CD14-positive monocyte (primary cell): ENCODE measurements around the gene ZBP1. TPM values are rescaled to one million over a fixed set of nuclear protein-coding genes. Genes with fewer than 3 reads are reported as not detected.
A peak's percentile ranks its signal among the peaks of the same experiment; 100 is the strongest.

Experiments used
- DNase-seq, 3 donors: peaks; one replicate each; pipeline ENCODE4 v3.0.0-alpha.2; 2011 to 2022
- H2AFZ ChIP-seq: 2 replicates; pipeline ENCODE4 v1.6.0; 2012; ENCODE audit warnings: mild to moderate bottlenecking, low read depth, low read length, inconsistent platforms; ENCODE audit not compliant: insufficient read depth, poor library complexity, severe bottlenecking
- H3K27ac ChIP-seq, 2 donors: 1 replicate in 1 of 2; 2 replicates in 1 of 2; pipeline ENCODE4 v1.5.1; 2012 to 2013; ENCODE audit warnings: low read length in 2 of 2, control low read depth in 1 of 2, inconsistent platforms in 1 of 2, low read depth in 1 of 2, mild to moderate bottlenecking in 1 of 2
- H3K27me3 ChIP-seq, 2 donors: one replicate each; pipeline versions ENCODE4 v1.6.0 to v1.6.1; 2011 to 2013; ENCODE audit warnings: low read length in 2 of 2; ENCODE audit not compliant: control insufficient read depth in 2 of 2, insufficient read depth in 2 of 2
- H3K36me3 ChIP-seq, 2 donors: replicated peaks in 1 of 2; 1 replicate in 1 of 2; 2 replicates in 1 of 2; pipeline versions ENCODE4 v1.5.1 to v1.6.1; 2012 to 2013; ENCODE audit warnings: low read length in 2 of 2, control low read depth in 1 of 2, inconsistent platforms in 1 of 2, mild to moderate bottlenecking in 1 of 2; ENCODE audit not compliant: insufficient read depth in 2 of 2, control insufficient read depth in 1 of 2
- H3K4me1 ChIP-seq, 2 donors: 1 replicate in 1 of 2; 2 replicates in 1 of 2; pipeline versions ENCODE4 v1.5.1 to v1.6.1; 2012 to 2013; ENCODE audit warnings: low read length in 2 of 2, control low read depth in 1 of 2, inconsistent platforms in 1 of 2, mild to moderate bottlenecking in 1 of 2, moderate library complexity in 1 of 2; ENCODE audit not compliant: insufficient read depth in 2 of 2, control insufficient read depth in 1 of 2
- H3K4me2 ChIP-seq: replicated peaks from 2 replicates; pipeline ENCODE3; 2012; ENCODE audit warnings: low read length, moderate library complexity, mild to moderate bottlenecking; ENCODE audit not compliant: poor library complexity, severe bottlenecking; ENCODE audit errors: extremely low read depth
- H3K4me3 ChIP-seq, 3 experiments: fragments of 200-600 bp in 1 of 3; sonication (generic) in 1 of 3; replicated peaks in 1 of 3; 1 replicate in 2 of 3; 2 replicates in 1 of 3; pipeline ENCODE4 v1.5.1; 2011 to 2013; ENCODE audit warnings: low read length in 3 of 3, mild to moderate bottlenecking in 3 of 3, control low read depth in 2 of 3, low read depth in 2 of 3, inconsistent platforms in 1 of 3, moderate library complexity in 1 of 3
- H3K79me2 ChIP-seq: 2 replicates; pipeline ENCODE4 v1.6.0; 2012; ENCODE audit warnings: mild to moderate bottlenecking, control low read depth, inconsistent platforms, low read length, moderate library complexity; ENCODE audit not compliant: insufficient read depth
- H3K9ac ChIP-seq: 2 replicates; pipeline ENCODE4 v1.6.0; 2017; ENCODE audit warnings: low read length, mild to moderate bottlenecking; ENCODE audit not compliant: insufficient read depth, poor library complexity, severe bottlenecking
- H3K9me3 ChIP-seq, 2 donors: replicated peaks in 1 of 2; 1 replicate in 1 of 2; 2 replicates in 1 of 2; pipeline versions ENCODE4 v1.5.1 to v1.6.1; 2012 to 2013; ENCODE audit warnings: low read length in 2 of 2, control low read depth in 1 of 2; ENCODE audit not compliant: control insufficient read depth in 1 of 2, insufficient read depth in 1 of 2
- H4K20me1 ChIP-seq: 2 replicates; pipeline ENCODE4 v1.6.0; 2012; ENCODE audit warnings: mild to moderate bottlenecking, low read length, control low read depth, moderate library complexity; ENCODE audit not compliant: insufficient read depth
- H3K27ac Mint-ChIP-seq, 7 donors: one replicate each; pipeline ENCODE4 v1.8.0; 2020; ENCODE audit warnings: mild to moderate bottlenecking in 7 of 7, mixed read lengths in 7 of 7, moderate library complexity in 6 of 7, inconsistent platforms in 2 of 7
- H3K27me3 Mint-ChIP-seq, 3 donors: one replicate each; pipeline ENCODE4 v1.8.0; 2021 to 2022; ENCODE audit warnings: low read depth in 3 of 3, mild to moderate bottlenecking in 3 of 3, mixed read lengths in 3 of 3, moderate library complexity in 3 of 3, inconsistent platforms in 1 of 3
- H3K36me3 Mint-ChIP-seq, 2 donors: one replicate each; pipeline ENCODE4 v1.8.0; 2020; ENCODE audit warnings: mixed read lengths in 2 of 2, inconsistent platforms in 1 of 2, mild to moderate bottlenecking in 1 of 2
- H3K4me1 Mint-ChIP-seq: one replicate; pipeline ENCODE4 v1.8.0; 2020; ENCODE audit warnings: mild to moderate bottlenecking, mixed read lengths
- H3K4me3 Mint-ChIP-seq, 2 donors: one replicate each; pipeline ENCODE4 v1.8.0; 2020; ENCODE audit warnings: mild to moderate bottlenecking in 2 of 2, mixed read lengths in 2 of 2, moderate library complexity in 1 of 2
- H3K9me3 Mint-ChIP-seq, 7 donors: one replicate each; pipeline ENCODE4 v1.8.0; 2020 to 2022; ENCODE audit warnings: mixed read lengths in 7 of 7, mild to moderate bottlenecking in 6 of 7, moderate library complexity in 6 of 7, inconsistent platforms in 2 of 7
- WGBS: methylation state at CpG from one replicate; pipeline ENCODE4 v1.1.5; 2013; ENCODE audit warnings: missing lambda C conversion rate; ENCODE audit not compliant: insufficient coverage; 5-methylcytosine and 5-hydroxymethylcytosine counted together
- intact Hi-C, 2 donors: fragments of 100-400 bp; cut with micrococcal nuclease; formaldehyde crosslinking; loops; one replicate each; pipeline versions ENCODE4 v1.15.0 to v1.15.1; 2023
- polyA plus RNA-seq, 3 donors: library from polyadenylated mRNA; depleted of rRNA in 1 of 3; unstranded in 2 of 3; stranded (reverse) in 1 of 3; fragments of 300-500 nt in 2 of 3; fragments of >200 nt in 1 of 3; fragmentation: Illumina TruSeq in 2 of 3; gene quantifications; 1 replicate in 2 of 3; 2 replicates in 1 of 3; pipeline ENCODE4 v1.2.3, GENCODE V29; 2012 to 2021
- TF ChIP-seq, protein P1 (sequence below): fragments of 200-600 bp; IDR thresholded peaks from one replicate; pipeline ENCODE4 v1.8.0; 2022; ENCODE audit warnings: antibody characterized with exemption, mild to moderate bottlenecking

Gene ZBP1
- polyA plus RNA-seq, 3 donors = 2.8 to 25.9 (median 3.0) TPM

DNA sequence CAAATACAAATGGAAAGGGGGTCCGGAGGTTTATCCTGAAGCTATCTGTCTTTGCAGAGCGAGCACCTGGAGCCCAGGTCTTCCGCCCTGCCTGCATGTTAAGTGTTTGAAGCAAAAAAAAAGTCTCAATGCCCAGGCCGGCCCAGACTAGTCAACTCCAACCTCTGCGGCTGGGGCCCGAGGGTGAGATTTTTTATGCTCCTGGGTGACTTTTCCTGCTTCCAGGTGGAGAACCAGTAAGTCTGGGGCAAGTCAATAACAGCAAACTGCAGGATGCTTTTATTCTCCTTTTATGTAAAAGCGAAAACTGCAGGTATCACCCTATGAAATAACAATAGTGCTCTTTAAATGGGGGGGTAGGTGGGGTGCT lies 2.0 kb upstream of the ZBP1 start:
- peaks cover 21 to 24% of the 10 kb centered on the region in 2 donors for H3K36me3 Mint-ChIP-seq
- peaks cover 16 to 18% (median 17%) of the 10 kb centered on the region in 7 donors for H3K9me3 Mint-ChIP-seq
- DNase-seq = no peak
- intact Hi-C loops = loop anchor here in 1 of 2 donors (10.0 kb wide), 2 partner anchors 93 to 247 kb away; partner anchors contain the start of gene PMEPA1
- Histone ChIP-seq H3K27me3 (no peaks in the 10 kb centered on the region), H3K4me1 (peaks cover 49 to 56% of the 10 kb centered on the region in 2 donors), H3K9ac (no peak overlapping the region), H3K79me2 (peaks cover 8% of the 10 kb centered on the region), H3K4me3 (no peak overlapping the region), H3K4me2 (no peak overlapping the region), H3K36me3 (peaks cover 0 to 11% of the 10 kb centered on the region in 2 donors), H2AFZ (no peak overlapping the region), H4K20me1 (no peaks in the 10 kb centered on the region), H3K27ac (no peak overlapping the region), H3K9me3 (peaks cover 9 to 13% of the 10 kb centered on the region in 2 donors)
- H3K27me3 Mint-ChIP-seq = peaks cover 0 to 7% (median 3%) of the 10 kb centered on the region in 3 donors
- no peak overlapping the region for H3K4me3 Mint-ChIP-seq
- 97% methylated on average over 6 of the region's 7 CpGs for WGBS
- peak overlapping the region in 2 of 7 donors; percentile 18 to 38 for H3K27ac Mint-ChIP-seq
- TF ChIP-seq, protein P1, sequence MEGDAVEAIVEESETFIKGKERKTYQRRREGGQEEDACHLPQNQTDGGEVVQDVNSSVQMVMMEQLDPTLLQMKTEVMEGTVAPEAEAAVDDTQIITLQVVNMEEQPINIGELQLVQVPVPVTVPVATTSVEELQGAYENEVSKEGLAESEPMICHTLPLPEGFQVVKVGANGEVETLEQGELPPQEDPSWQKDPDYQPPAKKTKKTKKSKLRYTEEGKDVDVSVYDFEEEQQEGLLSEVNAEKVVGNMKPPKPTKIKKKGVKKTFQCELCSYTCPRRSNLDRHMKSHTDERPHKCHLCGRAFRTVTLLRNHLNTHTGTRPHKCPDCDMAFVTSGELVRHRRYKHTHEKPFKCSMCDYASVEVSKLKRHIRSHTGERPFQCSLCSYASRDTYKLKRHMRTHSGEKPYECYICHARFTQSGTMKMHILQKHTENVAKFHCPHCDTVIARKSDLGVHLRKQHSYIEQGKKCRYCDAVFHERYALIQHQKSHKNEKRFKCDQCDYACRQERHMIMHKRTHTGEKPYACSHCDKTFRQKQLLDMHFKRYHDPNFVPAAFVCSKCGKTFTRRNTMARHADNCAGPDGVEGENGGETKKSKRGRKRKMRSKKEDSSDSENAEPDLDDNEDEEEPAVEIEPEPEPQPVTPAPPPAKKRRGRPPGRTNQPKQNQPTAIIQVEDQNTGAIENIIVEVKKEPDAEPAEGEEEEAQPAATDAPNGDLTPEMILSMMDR = no peak
- H3K4me1 Mint-ChIP-seq = peaks cover 61% of the 10 kb centered on the region

DNA sequence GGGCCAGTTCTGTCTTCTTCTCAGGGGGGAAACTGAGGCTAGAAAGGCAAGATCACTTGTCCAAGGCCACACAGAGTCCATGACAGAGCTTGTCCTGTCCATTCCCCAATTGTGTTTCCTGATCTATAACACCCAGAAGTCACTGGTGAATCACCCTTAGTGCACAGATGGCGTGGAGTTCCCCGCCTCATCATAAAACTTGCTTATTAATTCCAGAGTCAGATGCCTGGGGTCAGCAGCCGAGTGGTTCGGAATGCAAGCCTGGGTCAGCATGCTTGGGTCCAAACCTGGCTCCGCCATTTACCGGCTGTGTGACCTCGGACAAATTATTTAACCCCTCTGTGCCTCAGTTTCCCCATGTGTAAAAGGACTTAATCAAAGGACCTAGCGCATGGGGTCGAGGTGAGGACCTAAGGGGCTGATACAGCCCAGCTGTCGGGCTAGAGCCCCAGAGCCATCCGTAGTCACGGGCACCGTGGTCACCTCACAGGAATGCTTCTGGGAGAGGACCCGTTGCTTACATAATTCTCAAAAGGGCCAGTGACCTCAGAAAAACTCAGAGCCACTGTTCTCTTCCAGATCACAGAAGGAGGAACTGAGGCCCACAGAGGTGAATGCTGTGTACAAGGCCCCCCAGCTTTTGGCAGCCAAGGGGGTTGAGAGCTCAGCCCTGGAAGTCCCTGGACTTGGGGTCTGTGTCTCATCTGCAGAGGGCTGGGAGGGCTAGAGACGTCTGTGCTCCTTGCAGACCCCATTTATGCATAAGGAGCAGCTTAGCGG lies 1.4 kb upstream of the ZBP1 start:
- intact Hi-C loops = loop anchor here in 1 of 2 donors (10.0 kb wide), 2 partner anchors 93 to 247 kb away; partner anchors contain the start of gene PMEPA1
- H3K4me1 ChIP-seq = peaks cover 43 to 50% of the 10 kb centered on the region in 2 donors
- H4K20me1 ChIP-seq = no peaks in the 10 kb centered on the region
- H3K9ac ChIP-seq = no peak overlapping the region
- Mint-ChIP-seq H3K4me3 (no peak overlapping the region), H3K9me3 (peaks cover 16 to 18% (median 17%) of the 10 kb centered on the region in 7 donors), H3K36me3 (peaks cover 21 to 29% of the 10 kb centered on the region in 2 donors), H3K27ac (peak overlapping the region in 6 of 7 donors; percentile 8 to 94 (median 82)), H3K27me3 (peaks cover 2 to 9% (median 6%) of the 10 kb centered on the region in 3 donors), H3K4me1 (peaks cover 60% of the 10 kb centered on the region)
- H3K9me3 ChIP-seq = peaks cover 9 to 13% of the 10 kb centered on the region in 2 donors
- H3K4me2 ChIP-seq = peak overlapping the region; percentile 76
- H3K79me2 ChIP-seq = peaks cover 4% of the 10 kb centered on the region
- no peak overlapping the region for H3K4me3 ChIP-seq
- H2AFZ ChIP-seq = peak overlapping the region; percentile 67
- peak overlapping the region in 1 of 2 donors; percentile 82 for H3K27ac ChIP-seq
- TF ChIP-seq, protein P1 = no peak
- H3K36me3 ChIP-seq = peaks cover 0 to 11% of the 10 kb centered on the region in 2 donors
- 95% methylated on average over 14 of the region's 16 CpGs for WGBS
- peak in 1 of 3 donors; percentile 46 for DNase-seq
- no peaks in the 10 kb centered on the region for H3K27me3 ChIP-seq
